Measurements from ENCODE around the gene USF1. TPM values are rescaled to one million over a fixed set of nuclear protein-coding genes. Genes with fewer than 3 reads are reported as not detected.
A peak's percentile ranks its signal among the peaks of the same experiment; 100 is the strongest.
"Not testable (repeated sequence)": the region's sequence is repeated elsewhere in the genome, so short reads cannot be mapped to it uniquely, and the experiment has no call there.

Gene USF1
- total and polyA plus RNA-seq, 11 donors = 20.2 to 51.1 (median 30.7) TPM

GRCh38 chr1:160996178-160996577 lies 49.6 kb downstream of the USF1 start:
- 80 to 90% (median 84%) methylated on average over 3 of the region's 3 CpGs for WGBS, 4 donors

DNA sequence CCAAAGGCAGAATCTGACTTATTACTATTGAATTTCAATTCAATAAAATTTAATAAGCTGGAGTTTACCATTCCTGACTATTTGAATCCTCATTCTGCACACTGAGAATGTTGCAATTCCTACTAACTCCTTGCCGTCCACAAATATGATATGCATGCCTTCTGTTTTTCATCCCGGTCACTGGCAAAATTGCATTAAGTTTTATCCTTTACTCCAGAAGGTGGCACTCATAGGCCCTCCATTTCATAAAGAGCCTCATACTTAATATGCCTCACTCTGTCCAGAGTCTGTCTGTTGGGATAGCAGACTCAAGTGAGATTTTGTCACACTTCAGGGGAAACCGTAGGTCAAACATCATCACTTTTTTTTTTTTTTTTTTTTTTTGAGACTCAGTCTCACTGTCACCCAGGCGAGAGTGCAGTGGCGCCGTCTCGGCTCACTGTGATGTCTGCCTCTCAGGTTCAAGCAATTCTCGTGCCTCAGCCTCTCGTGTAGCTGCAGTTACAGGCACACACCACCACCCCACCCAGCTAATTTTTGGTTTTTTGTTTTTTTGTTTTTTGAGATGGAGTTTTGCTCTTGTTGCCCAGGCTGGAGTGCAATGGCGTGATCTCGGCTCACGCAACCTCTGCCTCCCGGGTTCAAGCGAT lies 52.1 kb downstream of the USF1 start:
- no peaks in the 10 kb centered on the region for H3K27me3 ChIP-seq
- no peak overlapping the region for H3K4me3 ChIP-seq
- no peak overlapping the region for H3K27ac ChIP-seq
- no peaks in the 10 kb centered on the region for H3K9me3 ChIP-seq
- peaks cover 0 to 28% (median 5%) of the 10 kb centered on the region in 12 donors for H3K4me1 ChIP-seq
- TF ChIP-seq CTCF (IDR thresholded peaks at IDR 0.05) (peak in 9 of 12 donors; percentile 8 to 52 (median 27)), POLR2A (IDR thresholded peaks at IDR 0.05) (no peak)
- 72 to 78% (median 74%) methylated on average over 14 of the region's 14 CpGs for WGBS, 4 donors
- no peak for DNase-seq
- intact Hi-C loops (cut with DNase I) = loop anchor here in 7 of 10 donors (2.0 to 10.0 kb wide), 5 partner anchors 51 to 266 kb away; partner anchors contain the start of genes USF1 (in 3 of the 7), DEDD (in 2 of the 7) and KLHDC9 (in 1 of the 7)
- ATAC-seq = peak in 3 of 4 donors; percentile 31 to 62 (median 55)
- peaks cover 0 to 8% (median 0%) of the 10 kb centered on the region in 9 donors for H3K36me3 ChIP-seq

More at GRCh38 chr1:160996178-160996577, 49.6 kb downstream of the USF1 start:
- Histone ChIP-seq H3K9me3 (no peaks in the 10 kb centered on the region), H3K27me3 (no peaks in the 10 kb centered on the region), H3K27ac (no peak overlapping the region), H3K4me3 (no peak overlapping the region), H3K36me3 (peaks cover 0 to 31% (median 7%) of the 10 kb centered on the region in 9 donors), H3K4me1 (peaks cover 0 to 19% (median 5%) of the 10 kb centered on the region in 12 donors)
- DNase-seq (no peak), ATAC-seq (peak in 2 of 4 donors; percentile 21 to 27)
- intact Hi-C loops (cut with DNase I) = loop anchor here (2.0 to 10.0 kb wide), 9 partner anchors 46 to 156 kb away; partner anchors contain the start of genes USF1 (in 4 of the 10), KLHDC9 (in 3 of the 10), DEDD (in 2 of the 10) and UFC1 (in 1 of the 10)
- no peak for TF ChIP-seq CTCF (IDR thresholded peaks at IDR 0.05)
- TF ChIP-seq POLR2A (IDR thresholded peaks at IDR 0.05) = no peak

DNA sequence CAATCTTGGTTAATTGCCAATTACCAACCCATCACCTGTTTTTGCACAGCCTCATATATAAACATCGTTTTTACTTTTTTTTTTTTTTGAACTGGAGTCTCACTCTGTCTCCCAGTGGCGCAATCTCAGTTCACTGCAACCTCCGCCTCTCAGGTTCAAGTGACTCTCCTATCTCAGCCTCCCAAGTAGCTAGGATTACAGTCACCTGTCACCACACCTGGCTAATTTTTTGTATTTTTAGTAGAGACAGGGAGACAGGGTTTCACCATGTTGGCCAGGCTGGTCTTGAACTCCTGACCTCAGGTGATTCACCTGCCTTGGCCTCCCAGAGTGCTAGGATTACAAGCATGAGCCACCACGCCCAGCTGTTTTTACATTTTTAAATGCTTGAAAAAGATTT lies 53.7 kb downstream of the USF1 start:
- H3K27me3 ChIP-seq, H3K9me3 ChIP-seq, ATAC-seq, H3K4me3 ChIP-seq, H3K36me3 ChIP-seq, H3K27ac ChIP-seq, DNase-seq: not testable (repeated sequence)
- intact Hi-C loops (cut with DNase I) = loop anchor here in 7 of 10 donors (2.0 to 10.0 kb wide), 5 partner anchors 53 to 265 kb away; partner anchors contain the start of genes USF1 (in 3 of the 7), DEDD (in 2 of the 7) and KLHDC9 (in 1 of the 7)
- H3K4me1 ChIP-seq = peaks cover 0 to 17% (median 0%) of the 10 kb centered on the region in 12 donors
- WGBS, 4 donors = 87 to 98% (median 91%) methylated on average over 4 of the region's 4 CpGs

Other genes starting within 250 kb of the USF1 start
- 1 to 10 TPM in 1 of 9 donors, under 1 TPM in 4, not detected in 4; 0.06 to 2.5 (median 0.37) TPM for gene LY9, start 249.8 kb downstream of the USF1 start, total RNA-seq
- gene LY9, start 249.8 kb downstream of the USF1 start, polyA plus RNA-seq = under 1 TPM in 1 of 2 donors, not detected in 1; 0.18 TPM
- gene CD244, start 183.1 kb downstream of the USF1 start, total RNA-seq = 1 to 10 TPM in 2 of 9 donors, under 1 TPM in 2, not detected in 5; 0.10 to 2.2 (median 1.2) TPM
- under 1 TPM; 0.08 to 0.22 TPM for gene CD244, start 183.1 kb downstream of the USF1 start, polyA plus RNA-seq
- gene ITLN1, start 160.8 kb downstream of the USF1 start, total RNA-seq = 1,000 to 10,000 TPM in 1 of 9 donors, 10 to 100 TPM in 1, 1 to 10 TPM in 3, under 1 TPM in 2, not detected in 2; 0.35 to 2,168 (median 2.6) TPM
- gene ITLN1, start 160.8 kb downstream of the USF1 start, polyA plus RNA-seq = 1 to 10 TPM in 1 of 2 donors, under 1 TPM in 1; 0.62 to 2.1 TPM
- gene ITLN2, start 91.2 kb downstream of the USF1 start, total RNA-seq = 1 to 10 TPM in 1 of 9 donors, under 1 TPM in 1, not detected in 7; 0.46 to 4.1 TPM
- under 1 TPM; 0.15 to 0.23 TPM for gene ITLN2, start 91.2 kb downstream of the USF1 start, polyA plus RNA-seq
- 10 to 100 TPM in 5 of 9 donors, 1 to 10 TPM in 4; 7.5 to 23.4 (median 10.9) TPM for gene F11R, start 24.8 kb downstream of the USF1 start, total RNA-seq
- gene F11R, start 24.8 kb downstream of the USF1 start, polyA plus RNA-seq = 10 to 100 TPM in 1 of 2 donors, 1 to 10 TPM in 1; 7.4 to 13.8 TPM
- 10 to 100 TPM in 7 of 9 donors, 1 to 10 TPM in 2; 6.1 to 22.7 (median 14.4) TPM for gene TSTD1, start 7.0 kb downstream of the USF1 start, total RNA-seq
- 10 to 100 TPM; 14.7 to 16.2 TPM for gene TSTD1, start 7.0 kb downstream of the USF1 start, polyA plus RNA-seq
- gene ARHGAP30, start 23.9 kb upstream of the USF1 start, total RNA-seq = 10 to 100 TPM in 2 of 9 donors, 1 to 10 TPM in 7; 1.7 to 32.2 (median 2.1) TPM
- gene ARHGAP30, start 23.9 kb upstream of the USF1 start, polyA plus RNA-seq = 1 to 10 TPM; 1.3 to 3.0 TPM
- under 1 TPM in 2 of 9 donors, not detected in 7; 0.07 to 0.53 TPM for gene NECTIN4, start 43.6 kb upstream of the USF1 start, total RNA-seq
- gene NECTIN4, start 43.6 kb upstream of the USF1 start, polyA plus RNA-seq = under 1 TPM in 1 of 2 donors, not detected in 1; 0.03 TPM
- 10 to 100 TPM in 3 of 9 donors, 1 to 10 TPM in 6; 2.4 to 13.3 (median 6.1) TPM for gene KLHDC9, start 52.4 kb upstream of the USF1 start, total RNA-seq
- 1 to 10 TPM in 1 of 2 donors, under 1 TPM in 1; 0.43 to 3.2 TPM for gene KLHDC9, start 52.4 kb upstream of the USF1 start, polyA plus RNA-seq
- 10 to 100 TPM; 38.3 to 59.1 (median 49.4) TPM for gene PFDN2, start 72.1 kb upstream of the USF1 start, total RNA-seq
- 100 to 1,000 TPM; 162 to 234 TPM for gene PFDN2, start 72.1 kb upstream of the USF1 start, polyA plus RNA-seq
- gene NIT1, start 72.1 kb upstream of the USF1 start, total RNA-seq = 10 to 100 TPM; 28.1 to 42.7 (median 34.7) TPM
- gene NIT1, start 72.1 kb upstream of the USF1 start, polyA plus RNA-seq = 10 to 100 TPM; 25.8 to 34.3 TPM
- 10 to 100 TPM; 20.8 to 36.0 (median 26.5) TPM for gene DEDD, start 86.7 kb upstream of the USF1 start, total RNA-seq
- gene DEDD, start 86.7 kb upstream of the USF1 start, polyA plus RNA-seq = 10 to 100 TPM; 13.8 to 38.8 TPM
- gene UFC1, start 108.0 kb upstream of the USF1 start, total RNA-seq = 10 to 100 TPM; 54.4 to 86.9 (median 73.2) TPM
- gene UFC1, start 108.0 kb upstream of the USF1 start, polyA plus RNA-seq = 100 to 1,000 TPM in 1 of 2 donors, 10 to 100 TPM in 1; 60.7 to 131 TPM
- gene USP21, start 113.5 kb upstream of the USF1 start, total RNA-seq = 10 to 100 TPM; 12.3 to 20.0 (median 14.6) TPM
- gene USP21, start 113.5 kb upstream of the USF1 start, polyA plus RNA-seq = 10 to 100 TPM; 13.0 TPM
- 10 to 100 TPM in 8 of 9 donors, 1 to 10 TPM in 1; 9.7 to 16.7 (median 13.7) TPM for gene PPOX, start 120.4 kb upstream of the USF1 start, total RNA-seq
- 10 to 100 TPM; 10.7 to 24.3 TPM for gene PPOX, start 120.4 kb upstream of the USF1 start, polyA plus RNA-seq
- 10 to 100 TPM; 18.2 to 34.1 (median 22.4) TPM for gene B4GALT3, start 131.5 kb upstream of the USF1 start, total RNA-seq
- gene B4GALT3, start 131.5 kb upstream of the USF1 start, polyA plus RNA-seq = 10 to 100 TPM; 13.4 to 40.8 TPM
- 10 to 100 TPM in 3 of 9 donors, 1 to 10 TPM in 6; 1.6 to 65.2 (median 8.4) TPM for gene ADAMTS4, start 153.1 kb upstream of the USF1 start, total RNA-seq
- gene ADAMTS4, start 153.1 kb upstream of the USF1 start, polyA plus RNA-seq = 1 to 10 TPM; 5.7 to 6.1 TPM
- gene NDUFS2, start 156.4 kb upstream of the USF1 start, total RNA-seq = 100 to 1,000 TPM; 214 to 460 (median 297) TPM
- 100 to 1,000 TPM; 157 to 189 TPM for gene NDUFS2, start 156.4 kb upstream of the USF1 start, polyA plus RNA-seq
- gene FCER1G, start 169.3 kb upstream of the USF1 start, total RNA-seq = 100 to 1,000 TPM in 1 of 9 donors, 10 to 100 TPM in 5, 1 to 10 TPM in 3; 2.9 to 157 (median 17.1) TPM
- 10 to 100 TPM; 14.6 to 40.0 TPM for gene FCER1G, start 169.3 kb upstream of the USF1 start, polyA plus RNA-seq
- gene APOA2, start 177.7 kb upstream of the USF1 start, total RNA-seq = not detected
- gene APOA2, start 177.7 kb upstream of the USF1 start, polyA plus RNA-seq = not detected
- 10 to 100 TPM; 24.1 to 37.1 (median 31.1) TPM for gene TOMM40L, start 180.1 kb upstream of the USF1 start, total RNA-seq
- gene TOMM40L, start 180.1 kb upstream of the USF1 start, polyA plus RNA-seq = 10 to 100 TPM; 28.8 to 29.1 TPM
- gene NR1I3, start 192.2 kb upstream of the USF1 start, total RNA-seq = not detected
- gene NR1I3, start 192.2 kb upstream of the USF1 start, polyA plus RNA-seq = under 1 TPM in 1 of 2 donors, not detected in 1; 0.23 TPM
- under 1 TPM in 8 of 9 donors, not detected in 1; 0.29 to 0.62 (median 0.49) TPM for gene PCP4L1, start 212.8 kb upstream of the USF1 start, total RNA-seq
- gene PCP4L1, start 212.8 kb upstream of the USF1 start, polyA plus RNA-seq = under 1 TPM; 0.19 to 0.42 TPM